Caco-2 (cell line): ENCODE results near the gene CDCA7L. TPM values are rescaled to one million over a fixed set of nuclear protein-coding genes. Genes with fewer than 3 reads are reported as not detected.

ENCODE experiments used
- BruUV-seq: library from RNA; stranded (reverse); fragments of 400-500 nt; replicated peaks from 2 replicates; lab custom pipeline; 2021; lab: Mats Ljungman, UMichigan
- CTCF ChIA-PET: fragments of 300-600 bp; sonication (Branson Sonifier 250); formaldehyde crosslinking; loops from one replicate; lab custom pipeline; 2022; ENCODE audit warnings: antibody characterized with exemption; lab: Charles Lee
- POLR2A ChIA-PET: fragments of 300-600 bp; sonication (Branson Sonifier 250); formaldehyde crosslinking; loops from one replicate; lab custom pipeline; 2022; ENCODE audit warnings: antibody characterized with exemption; lab: Charles Lee
- DNase-seq, 2 experiments: peaks; one replicate each; pipeline versions ENCODE4 v3.0.0 to v3.0.0-alpha.2; 2020 to 2022
- H3K27me3 ChIP-seq: replicated peaks from 2 replicates; pipeline ENCODE4 v1.6.0; 2011; ENCODE audit warnings: low read length; ENCODE audit not compliant: control insufficient read depth, insufficient read depth
- H3K36me3 ChIP-seq: 2 replicates; pipeline ENCODE4 v1.5.1; 2011; ENCODE audit warnings: low read length; ENCODE audit not compliant: control insufficient read depth, insufficient read depth
- H3K4me1 ChIP-seq: fragments of 250-450 bp; sonication (Bioruptor Pico); 2 replicates; pipeline ENCODE4 v1.5.1; 2020; ENCODE audit warnings: mild to moderate bottlenecking
- H3K4me3 ChIP-seq: 2 replicates; pipeline ENCODE4 v1.5.1; 2011; ENCODE audit warnings: low read depth, mild to moderate bottlenecking, control low read depth, low read length
- H3K9me3 ChIP-seq: fragments of 250-450 bp; sonication (Bioruptor Pico); 2 replicates; pipeline ENCODE4 v1.5.1; 2020; ENCODE audit warnings: mild to moderate bottlenecking, moderate library complexity
- H3K27ac Mint-ChIP-seq: one replicate; pipeline ENCODE4 v1.8.0; 2022; ENCODE audit warnings: mixed read lengths; ENCODE audit not compliant: unreplicated experiment
- H3K27me3 Mint-ChIP-seq: one replicate; pipeline ENCODE4 v1.8.0; 2022; ENCODE audit warnings: mixed read lengths; ENCODE audit not compliant: insufficient read depth, unreplicated experiment
- H3K36me3 Mint-ChIP-seq: one replicate; pipeline ENCODE4 v1.8.0; 2022; ENCODE audit warnings: mild to moderate bottlenecking, mixed read lengths; ENCODE audit not compliant: insufficient read depth, unreplicated experiment
- H3K4me1 Mint-ChIP-seq: one replicate; pipeline ENCODE4 v1.8.0; 2022; ENCODE audit warnings: low read depth, mixed read lengths; ENCODE audit not compliant: unreplicated experiment
- H3K4me3 Mint-ChIP-seq: one replicate; pipeline ENCODE4 v1.8.0; 2022; ENCODE audit warnings: mild to moderate bottlenecking, moderate library complexity, mixed read lengths; ENCODE audit not compliant: unreplicated experiment
- H3K9me3 Mint-ChIP-seq: one replicate; pipeline ENCODE4 v1.8.0; 2022; ENCODE audit warnings: mixed read lengths; ENCODE audit not compliant: unreplicated experiment
- CTCF ChIP-seq, 2 experiments: fragments of 200-600 bp in 1 of 2; IDR thresholded peaks; 1 replicate in 1 of 2; 2 replicates in 1 of 2; pipeline versions ENCODE4 v1.5.1 to v1.8.0; 2011 to 2022; ENCODE audit warnings: antibody characterized with exemption in 1 of 2, control low read depth in 1 of 2, inconsistent platforms in 1 of 2, low read depth in 1 of 2, low read length in 1 of 2, mild to moderate bottlenecking in 1 of 2, moderate library complexity in 1 of 2; ENCODE audit not compliant: insufficient read depth in 1 of 2, severe bottlenecking in 1 of 2, unreplicated experiment in 1 of 2
- intact Hi-C: fragments of 100-400 bp; cut with micrococcal nuclease; formaldehyde crosslinking; loops from one replicate; pipeline ENCODE4 v1.10.0; 2022; ENCODE audit not compliant: unreplicated experiment
- total RNA-seq: library from RNA; stranded (reverse); gene quantifications from 2 replicates; pipeline ENCODE4 v1.2.3, GENCODE V29; 2022

CDCA7L gene
- total RNA-seq, 1 experiment from 2014 or later = 19.1 TPM

GRCh38 chr7:21953781-21954180, 8.1 kb upstream of the CDCA7L start:
- CTCF ChIA-PET = no interaction called here
- BruUV-seq = no TSS peak

GRCh38 chr7:21948887-21949540, 3.3 kb upstream of the CDCA7L start:
- H3K4me3 ChIP-seq = no peak overlapping the region
- H3K4me1 ChIP-seq = 0 out of 2 replicates have a peak, but pooled peaks cover 3% of the 10 kb centered on the region
- no peaks in the 10 kb centered on the region for H3K36me3 ChIP-seq
- ChIA-PET CTCF (no interaction called here), POLR2A (interaction anchor here (0.7 kb wide), 1 partner anchor 14 kb away, joined by 3 read pairs; no protein-coding TSS in a partner anchor)
- H3K9me3 ChIP-seq = no peaks in the 10 kb centered on the region
- H3K27me3 ChIP-seq = no peaks in the 10 kb centered on the region
- H3K36me3 Mint-ChIP-seq = no peaks in the 10 kb centered on the region
- H3K9me3 Mint-ChIP-seq = no peaks in the 10 kb centered on the region
- no peak for TF ChIP-seq CTCF (IDR thresholded peaks at IDR 0.05; ENCODE audit: insufficient read depth in 1 of 2, low read depth in 1 of 2, low read length in 1 of 2, severe bottlenecking in 1 of 2, unreplicated experiment in 1 of 2)
- H3K4me1 Mint-ChIP-seq = peaks cover 12% of the 10 kb centered on the region
- no peak overlapping the region for H3K27ac Mint-ChIP-seq
- no peak for DNase-seq
- peaks cover 12% of the 10 kb centered on the region for H3K27me3 Mint-ChIP-seq
- BruUV-seq = no TSS peak
- intact Hi-C loops = no loop called here
- H3K4me3 Mint-ChIP-seq = no peak overlapping the region

More at GRCh38 chr7:21953781-21954180, 8.1 kb upstream of the CDCA7L start:
- peaks cover under 1% of the 10 kb centered on the region for H3K4me1 Mint-ChIP-seq
- H3K9me3 ChIP-seq = no peaks in the 10 kb centered on the region
- intact Hi-C loops = loop anchor here (5.0 kb wide), 1 partner anchor 49 kb away; no protein-coding TSS in a partner anchor
- peaks cover 8% of the 10 kb centered on the region for H3K27me3 Mint-ChIP-seq
- no peak for TF ChIP-seq CTCF (IDR thresholded peaks at IDR 0.05; ENCODE audit: insufficient read depth in 1 of 2, low read depth in 1 of 2, low read length in 1 of 2, severe bottlenecking in 1 of 2, unreplicated experiment in 1 of 2)
- no peaks in the 10 kb centered on the region for H3K36me3 Mint-ChIP-seq
- no peaks in the 10 kb centered on the region for H3K9me3 Mint-ChIP-seq
- no peak overlapping the region for H3K27ac Mint-ChIP-seq
- H3K36me3 ChIP-seq = no peaks in the 10 kb centered on the region
- POLR2A ChIA-PET = interaction anchor here (0.6 kb wide), 1 partner anchor 9 kb away, joined by 3 read pairs; no protein-coding TSS in a partner anchor
- no peaks in the 10 kb centered on the region for H3K4me1 ChIP-seq
- no peak overlapping the region for H3K4me3 Mint-ChIP-seq
- DNase-seq = no peak
- H3K27me3 ChIP-seq = no peaks in the 10 kb centered on the region
- no peak overlapping the region for H3K4me3 ChIP-seq

- ChIA-PET CTCF (no interaction called here), POLR2A (no interaction called here)
- no peaks in the 10 kb centered on the region for H3K36me3 Mint-ChIP-seq
- no peak for DNase-seq
- Histone ChIP-seq H3K4me1 (0 out of 2 replicates have a peak, but pooled peaks cover 3% of the 10 kb centered on the region), H3K36me3 (no peaks in the 10 kb centered on the region), H3K27me3 (no peaks in the 10 kb centered on the region), H3K9me3 (no peaks in the 10 kb centered on the region), H3K4me3 (no peak overlapping the region)
- intact Hi-C loops = no loop called here
- H3K4me1 Mint-ChIP-seq = peaks cover 12% of the 10 kb centered on the region
- H3K4me3 Mint-ChIP-seq = no peak overlapping the region
- TF ChIP-seq CTCF (IDR thresholded peaks at IDR 0.05; ENCODE audit: insufficient read depth in 1 of 2, low read depth in 1 of 2, low read length in 1 of 2, severe bottlenecking in 1 of 2, unreplicated experiment in 1 of 2) = no peak
- H3K27ac Mint-ChIP-seq = no peak overlapping the region
- H3K27me3 Mint-ChIP-seq = peaks cover 9% of the 10 kb centered on the region
- no TSS peak for BruUV-seq
- no peaks in the 10 kb centered on the region for H3K9me3 Mint-ChIP-seq
Measured at GRCh38 chr7:21948364-21948763, 2.7 kb upstream of the CDCA7L start.
